Chondrocyte (in vitro differentiated cells): ENCODE data around the gene RHBDD3. TPM values are rescaled to one million over a fixed set of nuclear protein-coding genes. Genes with fewer than 3 reads are reported as not detected.
"Not testable (repeated sequence)": the region's sequence is repeated elsewhere in the genome, so short reads cannot be mapped to it uniquely, and the experiment has no call there.

ENCODE experiments used
- DNase-seq: peaks from one replicate; pipeline ENCODE4 v3.0.0; 2021; ENCODE audit warnings: mixed read lengths, low spot score
- H3K27ac Mint-ChIP-seq: one replicate; pipeline ENCODE4 v1.8.0; 2021; ENCODE audit warnings: mild to moderate bottlenecking, moderate library complexity, mixed read lengths; ENCODE audit not compliant: unreplicated experiment
- H3K27me3 Mint-ChIP-seq: 2 replicates; pipeline ENCODE4 v1.8.0; 2021; ENCODE audit warnings: low read depth, mixed read lengths
- H3K36me3 Mint-ChIP-seq: 2 replicates; pipeline ENCODE4 v1.8.0; 2021; ENCODE audit warnings: low read depth, mixed read lengths
- H3K4me1 Mint-ChIP-seq: 2 replicates; pipeline ENCODE4 v1.8.0; 2021; ENCODE audit warnings: low read depth, mild to moderate bottlenecking, mixed read lengths
- H3K4me3 Mint-ChIP-seq: one replicate; pipeline ENCODE4 v1.8.0; 2021; ENCODE audit warnings: mild to moderate bottlenecking, moderate library complexity, mixed read lengths; ENCODE audit not compliant: unreplicated experiment
- H3K9me3 Mint-ChIP-seq: 2 replicates; pipeline ENCODE4 v1.8.0; 2021; ENCODE audit warnings: low read depth, mixed read lengths
- CTCF ChIP-seq: fragments of 200-600 bp; sonication (generic); IDR thresholded peaks from 2 replicates; pipeline ENCODE4 v1.5.0; 2021; ENCODE audit warnings: antibody characterized with exemption, mild to moderate bottlenecking, moderate library complexity
- total RNA-seq: library from RNA; stranded (reverse); gene quantifications from 3 replicates; pipeline ENCODE4 v1.2.1, GENCODE V29; 2021

The RHBDD3 gene
- total RNA-seq, 1 donor from 2014 or later: 29.5 TPM

DNA sequence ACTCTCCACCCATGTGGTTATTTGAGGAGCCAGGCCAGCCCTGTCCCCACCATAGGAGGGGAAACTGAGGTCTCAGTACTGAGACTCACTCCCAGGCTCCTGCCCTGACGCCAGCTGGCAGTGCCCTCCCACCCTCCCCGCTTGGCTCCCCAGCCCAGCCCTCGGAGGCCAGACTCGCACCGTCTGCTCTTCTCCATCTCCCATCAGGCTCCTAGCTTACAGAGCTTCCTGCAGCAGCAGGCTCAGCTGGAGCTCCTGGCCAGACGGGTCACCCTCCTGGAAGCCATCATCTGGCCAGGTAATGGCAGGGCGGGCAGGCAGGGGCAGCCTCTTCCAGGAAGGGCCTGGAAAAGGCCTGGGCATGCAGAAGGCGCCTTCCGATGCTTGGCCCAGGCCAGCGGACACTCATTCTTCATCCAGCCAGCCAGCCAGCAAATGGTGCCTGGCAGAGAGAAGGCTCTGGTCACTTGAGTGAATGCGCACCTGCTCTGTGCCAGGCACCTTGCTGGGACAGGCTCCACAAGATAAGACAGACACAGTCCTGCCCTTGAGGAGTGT is 12.6 kb downstream of the RHBDD3 start:
- Mint-ChIP-seq H3K9me3 (no peaks in the 10 kb centered on the region), H3K36me3 (peaks cover 2% of the 10 kb centered on the region), H3K4me3 (no peak overlapping the region), H3K4me1 (no peaks in the 10 kb centered on the region), H3K27me3 (peaks cover 4% of the 10 kb centered on the region), H3K27ac (no peak overlapping the region)
- no peak for DNase-seq
- TF ChIP-seq CTCF: no peak

GRCh38 chr22:29254286-29254660 is 13.5 kb downstream of the RHBDD3 start:
- H3K27ac Mint-ChIP-seq: no peak overlapping the region
- peaks cover 4% of the 10 kb centered on the region for H3K27me3 Mint-ChIP-seq
- no peak overlapping the region for H3K4me3 Mint-ChIP-seq
- H3K4me1 Mint-ChIP-seq: no peaks in the 10 kb centered on the region
- no peak for TF ChIP-seq CTCF
- DNase-seq: peak; percentile 51
- H3K9me3 Mint-ChIP-seq: no peaks in the 10 kb centered on the region
- no peaks in the 10 kb centered on the region for H3K36me3 Mint-ChIP-seq

- no peaks in the 10 kb centered on the region for H3K4me1 Mint-ChIP-seq
- peaks cover 4% of the 10 kb centered on the region for H3K27me3 Mint-ChIP-seq
- no peaks in the 10 kb centered on the region for H3K36me3 Mint-ChIP-seq
- TF ChIP-seq CTCF: no peak
- no peak overlapping the region for H3K4me3 Mint-ChIP-seq
- H3K27ac Mint-ChIP-seq: no peak overlapping the region
- H3K9me3 Mint-ChIP-seq: no peaks in the 10 kb centered on the region
- DNase-seq: peak; percentile 53
Measured at GRCh38 chr22:29253561-29254285, 14.1 kb downstream of the RHBDD3 start.

GRCh38 chr22:29251981-29252911 is 15.5 kb downstream of the RHBDD3 start:
- peaks cover 4% of the 10 kb centered on the region for H3K27me3 Mint-ChIP-seq
- no peak overlapping the region for H3K27ac Mint-ChIP-seq
- no peaks in the 10 kb centered on the region for H3K9me3 Mint-ChIP-seq
- no peak for TF ChIP-seq CTCF
- no peaks in the 10 kb centered on the region for H3K36me3 Mint-ChIP-seq
- H3K4me3 Mint-ChIP-seq: no peak overlapping the region
- H3K4me1 Mint-ChIP-seq: no peaks in the 10 kb centered on the region
- peak; percentile 58 for DNase-seq

DNA sequence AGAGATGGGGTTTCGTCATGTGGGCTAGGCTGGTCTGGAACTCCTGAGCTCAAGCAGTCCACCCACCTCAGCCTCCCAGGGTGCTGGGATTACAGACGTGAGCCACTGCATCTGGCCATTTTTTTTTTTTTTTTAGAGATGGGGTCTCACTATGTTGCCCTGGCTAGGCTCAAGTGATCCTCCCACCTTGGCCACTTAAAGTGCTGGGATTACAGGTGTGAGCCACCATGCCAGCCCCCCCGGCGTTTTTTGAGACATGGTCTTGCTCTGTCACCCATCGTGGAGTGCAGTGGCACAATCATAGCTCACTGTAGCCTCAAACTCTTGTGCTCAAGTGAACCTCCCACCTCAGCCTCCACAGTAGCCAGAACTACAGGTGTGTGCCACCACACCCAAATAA is 16.5 kb downstream of the RHBDD3 start:
- Mint-ChIP-seq H3K9me3 (no peaks in the 10 kb centered on the region), H3K4me1 (no peaks in the 10 kb centered on the region), H3K27me3 (peaks cover 4% of the 10 kb centered on the region)

GRCh38 chr22:29247891-29248290 is 19.9 kb downstream of the RHBDD3 start:
- H3K4me3 Mint-ChIP-seq, H3K27ac Mint-ChIP-seq, H3K4me1 Mint-ChIP-seq, H3K36me3 Mint-ChIP-seq, H3K27me3 Mint-ChIP-seq, H3K9me3 Mint-ChIP-seq: not testable (repeated sequence)
- peak; percentile 11 for DNase-seq

More for the DNA sequence above, 16.5 kb downstream of the RHBDD3 start:
- H3K27ac Mint-ChIP-seq: no peak overlapping the region
- no peak for TF ChIP-seq CTCF
- H3K4me3 Mint-ChIP-seq: no peak overlapping the region
- no peaks in the 10 kb centered on the region for H3K36me3 Mint-ChIP-seq
- peak; percentile 18 for DNase-seq
